A549 treated with CpdA at 1 μM for 4 hours (cell line): ENCODE results near the gene ZNF571. TPM values are rescaled to one million over a fixed set of nuclear protein-coding genes. Genes with fewer than 3 reads are reported as not detected.

Experiments used
- total RNA-seq: library from RNA; stranded (reverse); fragments of 200-300 nt; extraction: Qiagen RNA extraction; gene quantifications from 5 replicates; pipeline ENCODE4 v1.2.3, GENCODE V29; 2022; ENCODE audit warnings: low read depth

The ZNF571 gene
- 0.70 to 1.3 TPM (median 0.99 TPM) in 5 replicates for total RNA-seq

DNA sequence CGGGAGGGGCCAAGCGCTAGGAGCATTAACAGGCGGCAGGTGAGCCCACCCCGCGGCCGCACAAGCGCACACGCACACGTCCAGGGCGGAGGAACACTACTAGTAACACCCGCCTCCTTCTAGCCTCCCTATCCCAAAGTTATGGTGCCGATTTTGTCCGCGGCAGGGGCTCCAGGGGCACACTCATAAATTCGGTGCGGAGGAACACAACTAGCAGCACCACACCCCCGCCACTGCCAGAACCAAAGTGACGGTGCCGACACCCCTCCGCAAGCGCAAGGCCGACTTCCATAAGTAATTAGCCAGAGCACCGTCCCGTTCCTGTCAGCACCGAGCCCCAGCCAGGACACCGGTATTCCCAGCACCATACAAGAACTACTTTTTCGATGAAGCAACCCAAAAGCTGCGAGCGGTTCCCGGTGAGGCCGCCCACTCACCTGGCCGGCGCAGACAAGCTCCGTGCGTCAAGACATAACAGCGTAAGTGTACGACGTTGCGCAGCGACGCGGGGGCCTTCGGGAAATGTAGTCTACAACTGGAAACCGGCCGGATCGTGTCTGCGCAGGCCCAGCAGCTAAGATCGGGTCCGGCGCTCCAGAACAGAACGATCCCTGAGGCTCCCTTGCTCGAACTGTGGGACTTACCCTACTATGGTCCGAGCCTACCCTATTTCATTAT is at the start of gene ZNF571, which contains the start of gene ZNF540:
Gene ZNF571 (minus strand): TSS at position 489 of the 678 bp plus-strand sequence. CDS start 8,116 bp downstream, outside the sequence.
Gene ZNF540 (plus strand): TSS at position 573 of the 678 bp plus-strand sequence. CDS start 3,572 bp downstream, outside the sequence.

Other genes with a start within 250 kb of the ZNF571 start
- 3.0 to 5.0 TPM (median 3.2 TPM) in 5 replicates for gene ZNF527, start 223.7 kb downstream of the ZNF571 start, total RNA-seq
- 4.1 to 6.2 TPM (median 4.8 TPM) in 5 replicates for gene ZNF569, start 127.3 kb downstream of the ZNF571 start, total RNA-seq
- 2.6 to 4.5 TPM (median 3.2 TPM) in 5 replicates for gene ZNF570, start 125.4 kb downstream of the ZNF571 start, total RNA-seq
- gene ZNF793, start 87.9 kb downstream of the ZNF571 start, total RNA-seq, result 0.07 to 0.25 TPM (median 0.12 TPM) in 4 of 5 replicates, not detected in the other
- 0.14 to 0.22 TPM in 2 of 5 replicates, not detected in the others for gene ZNF540, start 84 bp upstream of the ZNF571 start, total RNA-seq
- 5.2 to 11.5 TPM (median 6.0 TPM) in 5 replicates for gene ZFP30, start 60.7 kb upstream of the ZNF571 start, total RNA-seq
- 3.8 to 6.5 TPM (median 5.6 TPM) in 5 replicates for gene ZNF607, start 125.0 kb upstream of the ZNF571 start, total RNA-seq
- gene ZNF573, start 184.8 kb upstream of the ZNF571 start, total RNA-seq, result 1.3 to 2.6 TPM (median 2.1 TPM) in 5 replicates